HepG2 (cell line): Measurements from ENCODE around the gene GART. TPM values are rescaled to one million over a fixed set of nuclear protein-coding genes. Genes with fewer than 3 reads are reported as not detected.

Source experiments
- FOXO4 ChIP-seq: sonication (generic); formaldehyde crosslinking; conservative IDR thresholded peaks from 2 replicates; pipeline ENCODE4 v1.8.1; 2023; ENCODE audit warnings: missing genetic modification reagents
- KLF16 ChIP-seq, 2 experiments: sonication (generic) in 1 of 2; formaldehyde crosslinking in 1 of 2; IDR thresholded peaks; 2 replicates each; pipeline versions ENCODE4 v1.6.1 to v1.8.0; 2016 to 2023; ENCODE audit warnings: missing genetic modification reagents in 2 of 2, missing compliant biosample characterization in 1 of 2
- MED1 ChIP-seq: sonication (generic); formaldehyde crosslinking; IDR thresholded peaks from 2 replicates; pipeline ENCODE4 v1.4.0; 2020; ENCODE audit warnings: missing genetic modification reagents
- NFE2L1 ChIP-seq: sonication (generic); formaldehyde crosslinking; IDR thresholded peaks from 2 replicates; pipeline ENCODE4 v1.4.0; 2020; ENCODE audit warnings: missing genetic modification reagents, mild to moderate bottlenecking, borderline replicate concordance
- NFKBIZ ChIP-seq: IDR thresholded peaks from 2 replicates; pipeline ENCODE4 v1.6.1; 2018; ENCODE audit warnings: missing genetic modification reagents, missing compliant biosample characterization
- SAP130 ChIP-seq: IDR thresholded peaks from 2 replicates; pipeline ENCODE4 v1.6.1; 2016; ENCODE audit warnings: low read depth
- SNAPC4 ChIP-seq: sonication (generic); formaldehyde crosslinking; IDR thresholded peaks from 2 replicates; pipeline ENCODE4 v1.4.0; 2020; ENCODE audit warnings: mild to moderate bottlenecking, missing genetic modification reagents
- ZBTB33 ChIP-seq: sonication (generic); formaldehyde crosslinking; IDR thresholded peaks from 2 replicates; pipeline ENCODE4 v1.4.0; 2020; ENCODE audit warnings: missing genetic modification reagents
- ZIK1 ChIP-seq: sonication (generic); formaldehyde crosslinking; IDR thresholded peaks from 2 replicates; pipeline ENCODE4 v1.5.0; 2020; ENCODE audit warnings: mild to moderate bottlenecking, low read depth, missing genetic modification reagents, borderline replicate concordance
- ZNF101 ChIP-seq: sonication (generic); formaldehyde crosslinking; IDR thresholded peaks from 2 replicates; pipeline ENCODE4 v1.4.0; 2020; ENCODE audit warnings: mild to moderate bottlenecking, low read depth, missing genetic modification reagents, borderline replicate concordance
- ZNF329 ChIP-seq: sonication (generic); formaldehyde crosslinking; IDR thresholded peaks from 2 replicates; pipeline ENCODE4 v1.9.0; 2021; ENCODE audit warnings: low read depth, mild to moderate bottlenecking, missing genetic modification reagents
- ZNF512B ChIP-seq: sonication (generic); formaldehyde crosslinking; IDR thresholded peaks from 2 replicates; pipeline ENCODE4 v1.5.1; 2020; ENCODE audit warnings: missing genetic modification reagents, mild to moderate bottlenecking, borderline replicate concordance
- ZNF569 ChIP-seq: sonication (generic); formaldehyde crosslinking; IDR thresholded peaks from 2 replicates; pipeline ENCODE4 v1.5.0; 2020; ENCODE audit warnings: mild to moderate bottlenecking, missing genetic modification reagents, moderate library complexity, borderline replicate concordance
- ZNF678 ChIP-seq: sonication (generic); formaldehyde crosslinking; IDR thresholded peaks from 2 replicates; pipeline ENCODE4 v1.4.0; 2020; ENCODE audit warnings: mild to moderate bottlenecking, missing genetic modification reagents
- ZNF749 ChIP-seq: sonication (generic); formaldehyde crosslinking; IDR thresholded peaks from 2 replicates; pipeline ENCODE4 v1.8.0; 2022; ENCODE audit warnings: mild to moderate bottlenecking, missing genetic modification reagents, moderate library complexity, borderline replicate concordance
- polyA plus RNA-seq, 8 experiments: library from polyadenylated mRNA; depleted of rRNA in 3 of 8; stranded (reverse) in 7 of 8; unstranded in 1 of 8; fragments of >200 nt; fragmentation: Illumina TruSeq in 4 of 8; extraction: Trizol in 4 of 8; gene quantifications; 2 replicates each; pipeline versions ENCODE4 v1.2.1 to v1.2.3, GENCODE V29; 2011 to 2016; ENCODE audit warnings: low read depth in 4 of 8, missing spikeins in 1 of 8, mixed read lengths in 1 of 8; ENCODE audit not compliant: insufficient read depth in 1 of 8
- total RNA-seq, 5 experiments: library from RNA; depleted of rRNA; stranded (reverse); fragments of >200 nt; fragmentation: Illumina TruSeq; extraction: Trizol; gene quantifications; 2 replicates each; pipeline ENCODE4 v1.2.3, GENCODE V29; 2016; ENCODE audit warnings: low read depth in 1 of 5

The GART gene
- total and polyA plus RNA-seq, 2 of the 13 experiments (the other 11 are each of a cell fraction or from before 2014, with no cell fraction given), result 17.9 to 109 TPM

- no peak for TF ChIP-seq ZBTB33 (CRISPR knock-in tag)
- peak; percentile 81 for TF ChIP-seq SAP130 (CRISPR knock-in tag)
- TF ChIP-seq NFE2L1 (CRISPR knock-in tag), result no peak
- TF ChIP-seq MED1, result peak; percentile 32
- TF ChIP-seq ZNF512B (CRISPR knock-in tag), result no peak
- no peak; the same call in 1 of the 2 replicates for TF ChIP-seq ZNF749 (CRISPR knock-in tag)
- no peak for TF ChIP-seq ZNF569
- TF ChIP-seq FOXO4 (CRISPR knock-in tag), result no peak
- TF ChIP-seq ZNF678 (CRISPR knock-in tag), result no peak
- TF ChIP-seq NFKBIZ, result no peak
- no peak for TF ChIP-seq ZIK1
- TF ChIP-seq SNAPC4 (CRISPR knock-in tag), result no peak; the same call in 1 of the 2 replicates
- TF ChIP-seq KLF16 (CRISPR knock-in tag; IDR thresholded peaks at IDR 0.05), result peak in 1 of 2 experiments; percentile 34; a peak in 1 of 4 replicates
- no peak for TF ChIP-seq ZNF101 (CRISPR knock-in tag)
- no peak for TF ChIP-seq ZNF329
These were observed 62.0 kb downstream of the GART start, which contains the start of gene TMEM50B (continued) for GRCh38 chr21:33479679-33480480.
